ENCODE data around the gene ANLN. TPM values are rescaled to one million over a fixed set of nuclear protein-coding genes. Genes with fewer than 3 reads are reported as not detected.
"Not testable (repeated sequence)": the region's sequence is repeated elsewhere in the genome, so short reads cannot be mapped to it uniquely, and the experiment has no call there.

ANLN gene
- total RNA-seq, 1 donor from 2014 or later, result 85.5 TPM

- TF ChIP-seq, protein P1, sequence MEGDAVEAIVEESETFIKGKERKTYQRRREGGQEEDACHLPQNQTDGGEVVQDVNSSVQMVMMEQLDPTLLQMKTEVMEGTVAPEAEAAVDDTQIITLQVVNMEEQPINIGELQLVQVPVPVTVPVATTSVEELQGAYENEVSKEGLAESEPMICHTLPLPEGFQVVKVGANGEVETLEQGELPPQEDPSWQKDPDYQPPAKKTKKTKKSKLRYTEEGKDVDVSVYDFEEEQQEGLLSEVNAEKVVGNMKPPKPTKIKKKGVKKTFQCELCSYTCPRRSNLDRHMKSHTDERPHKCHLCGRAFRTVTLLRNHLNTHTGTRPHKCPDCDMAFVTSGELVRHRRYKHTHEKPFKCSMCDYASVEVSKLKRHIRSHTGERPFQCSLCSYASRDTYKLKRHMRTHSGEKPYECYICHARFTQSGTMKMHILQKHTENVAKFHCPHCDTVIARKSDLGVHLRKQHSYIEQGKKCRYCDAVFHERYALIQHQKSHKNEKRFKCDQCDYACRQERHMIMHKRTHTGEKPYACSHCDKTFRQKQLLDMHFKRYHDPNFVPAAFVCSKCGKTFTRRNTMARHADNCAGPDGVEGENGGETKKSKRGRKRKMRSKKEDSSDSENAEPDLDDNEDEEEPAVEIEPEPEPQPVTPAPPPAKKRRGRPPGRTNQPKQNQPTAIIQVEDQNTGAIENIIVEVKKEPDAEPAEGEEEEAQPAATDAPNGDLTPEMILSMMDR (conservative IDR thresholded peaks at IDR 0.05), result no peak
- DNase-seq (ENCODE audit: low read depth, low spot score), result no peak
- Mint-ChIP-seq H3K9me3 (no peaks in the 10 kb centered on the region), H3K27me3 (ENCODE audit: low read depth) (no peaks in the 10 kb centered on the region), H3K36me3 (ENCODE audit: low read depth) (no peaks in the 10 kb centered on the region), H3K27ac (ENCODE audit: unreplicated experiment) (no peak overlapping the region), H3K4me3 (no peak overlapping the region), H3K4me1 (no peaks in the 10 kb centered on the region)
Observed at GRCh38 chr7:36490419-36490830, 100.8 kb downstream of the ANLN start.

DNA sequence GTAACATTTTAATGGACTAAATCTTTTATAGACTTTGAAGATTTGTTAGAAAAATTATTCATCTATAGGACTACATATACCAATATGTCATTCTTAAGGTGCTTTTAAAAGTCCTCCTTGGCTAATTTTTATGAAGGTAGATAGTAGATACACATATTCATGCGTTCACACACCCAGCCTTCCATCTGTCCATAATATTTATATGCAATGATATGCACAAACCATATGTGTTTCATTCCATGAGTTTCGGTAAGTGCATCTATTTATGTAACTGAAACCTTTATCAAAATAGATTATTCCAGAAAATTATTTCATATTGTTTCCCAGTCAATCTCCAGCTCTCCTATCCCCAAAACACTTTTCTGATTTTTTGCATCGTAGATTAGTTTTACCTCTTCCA lies 101.7 kb downstream of the ANLN start:
- TF ChIP-seq, protein P1 (conservative IDR thresholded peaks at IDR 0.05), result no peak
- DNase-seq (ENCODE audit: low read depth, low spot score), result no peak
- no peaks in the 10 kb centered on the region for H3K27me3 Mint-ChIP-seq (ENCODE audit: low read depth)
- H3K36me3 Mint-ChIP-seq (ENCODE audit: low read depth), result no peaks in the 10 kb centered on the region
- H3K9me3 Mint-ChIP-seq, result no peaks in the 10 kb centered on the region
- H3K4me3 Mint-ChIP-seq, result no peak overlapping the region
- no peak overlapping the region for H3K27ac Mint-ChIP-seq (ENCODE audit: unreplicated experiment)
- H3K4me1 Mint-ChIP-seq, result no peaks in the 10 kb centered on the region

DNA sequence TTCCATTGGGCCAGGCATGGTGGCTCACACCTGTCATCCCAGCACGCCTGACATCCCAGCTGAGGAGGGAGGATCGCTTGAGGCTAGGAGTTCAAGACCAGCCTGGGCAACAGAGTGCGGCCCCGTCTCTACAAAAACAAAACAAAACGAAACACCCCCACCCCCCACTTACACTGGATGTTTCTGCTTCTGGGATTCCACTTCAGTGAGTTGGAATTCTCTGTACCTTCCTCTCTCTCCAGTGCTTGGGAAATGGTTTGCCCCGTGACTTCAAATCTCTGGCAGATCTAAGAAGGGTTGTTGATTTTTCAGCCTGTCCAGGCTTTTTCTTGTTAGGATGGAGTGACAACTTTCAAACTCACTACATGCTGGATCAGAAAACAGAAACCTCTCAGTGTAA lies 106.9 kb downstream of the ANLN start:
- H3K27me3 Mint-ChIP-seq (ENCODE audit: low read depth), result no peaks in the 10 kb centered on the region
- no peaks in the 10 kb centered on the region for H3K36me3 Mint-ChIP-seq (ENCODE audit: low read depth)
- no peak overlapping the region for H3K4me3 Mint-ChIP-seq
- no peak overlapping the region for H3K27ac Mint-ChIP-seq (ENCODE audit: unreplicated experiment)
- H3K4me1 Mint-ChIP-seq, result no peaks in the 10 kb centered on the region
- TF ChIP-seq, protein P1 (conservative IDR thresholded peaks at IDR 0.05), result no peak
- no peaks in the 10 kb centered on the region for H3K9me3 Mint-ChIP-seq
- DNase-seq (ENCODE audit: low read depth, low spot score), result no peak

DNA sequence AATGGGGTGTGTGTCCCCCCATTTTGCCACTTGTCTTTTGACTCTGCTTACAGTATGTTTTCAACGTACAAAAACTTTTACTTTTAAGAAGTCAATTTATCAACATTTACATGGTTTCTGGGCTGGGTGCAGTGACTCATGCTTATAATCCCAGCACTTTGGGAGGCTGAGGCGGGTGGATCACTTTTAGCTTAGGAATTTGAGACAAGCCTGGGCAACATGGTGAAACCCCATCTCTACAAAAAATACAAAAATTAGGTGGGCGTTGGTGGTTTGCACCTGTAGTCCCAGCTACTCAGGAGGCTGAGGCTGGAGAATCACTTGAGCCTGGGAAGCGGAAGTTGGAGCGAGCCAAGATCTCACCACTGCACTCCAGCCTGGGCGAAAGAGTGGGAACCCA lies 107.5 kb downstream of the ANLN start:
- DNase-seq (ENCODE audit: low read depth, low spot score); H3K27ac Mint-ChIP-seq (ENCODE audit: unreplicated experiment); H3K27me3 Mint-ChIP-seq (ENCODE audit: low read depth); H3K4me1 Mint-ChIP-seq; H3K36me3 Mint-ChIP-seq (ENCODE audit: low read depth); H3K4me3 Mint-ChIP-seq; H3K9me3 Mint-ChIP-seq: not testable (repeated sequence)

DNA sequence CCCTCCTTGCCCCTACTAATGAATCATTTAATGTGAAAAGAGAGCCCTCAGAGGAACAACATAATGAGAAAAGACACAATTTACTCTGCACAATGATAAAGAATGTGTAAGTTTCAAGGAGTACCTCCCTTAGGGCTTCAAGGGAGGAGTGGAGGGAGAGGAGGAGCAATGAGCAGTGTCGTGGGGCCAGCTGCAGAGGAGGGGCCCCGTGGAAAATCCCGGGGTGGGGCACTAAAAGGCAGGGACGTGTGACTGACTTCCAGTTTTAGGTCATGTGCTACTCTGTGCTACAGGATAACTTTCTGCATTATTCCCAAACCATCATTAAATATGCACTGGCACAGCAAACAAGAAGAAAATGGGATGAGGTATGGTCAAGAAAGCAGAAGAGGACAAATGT lies 108.1 kb downstream of the ANLN start:
- Mint-ChIP-seq H3K4me1 (no peaks in the 10 kb centered on the region), H3K36me3 (ENCODE audit: low read depth) (no peaks in the 10 kb centered on the region), H3K27ac (ENCODE audit: unreplicated experiment) (no peak overlapping the region), H3K9me3 (peaks cover 3% of the 10 kb centered on the region), H3K4me3 (no peak overlapping the region), H3K27me3 (ENCODE audit: low read depth) (no peaks in the 10 kb centered on the region)
- no peak for DNase-seq (ENCODE audit: low read depth, low spot score)
- TF ChIP-seq, protein P1 (conservative IDR thresholded peaks at IDR 0.05), result no peak

Other genes with a start within 250 kb of the ANLN start
- gene EEPD1, start 236.6 kb upstream of the ANLN start, total RNA-seq, result 5.4 and 5.5 TPM in 2 replicates

All from neural crest cell (in vitro differentiated cells).